ENCODE data around the gene INAVA. TPM values are rescaled to one million over a fixed set of nuclear protein-coding genes. Genes with fewer than 3 reads are reported as not detected.

Gene INAVA, protein sequence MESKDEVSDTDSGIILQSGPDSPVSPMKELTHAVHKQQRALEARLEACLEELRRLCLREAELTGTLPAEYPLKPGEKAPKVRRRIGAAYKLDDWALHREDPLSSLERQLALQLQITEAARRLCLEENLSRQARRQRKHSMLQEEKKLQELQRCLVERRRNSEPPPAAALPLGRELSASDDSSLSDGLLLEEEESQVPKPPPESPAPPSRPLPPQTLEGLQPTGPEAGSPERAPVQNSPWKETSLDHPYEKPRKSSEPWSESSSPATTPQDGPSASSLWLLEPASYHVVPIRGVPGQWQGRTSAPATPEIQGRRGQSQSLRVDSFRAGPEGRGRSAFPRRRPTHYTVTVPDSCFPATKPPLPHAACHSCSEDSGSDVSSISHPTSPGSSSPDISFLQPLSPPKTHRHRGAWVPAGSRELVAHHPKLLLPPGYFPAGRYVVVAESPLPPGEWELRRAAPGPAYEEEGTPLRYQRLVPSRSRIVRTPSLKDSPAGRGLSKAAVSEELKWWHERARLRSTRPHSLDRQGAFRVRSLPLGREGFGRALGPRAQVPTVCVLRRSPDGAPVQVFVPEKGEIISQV
- total RNA-seq: not detected in 2 replicates

GRCh38 chr1:200894712-200895442 lies at the start of gene INAVA:
TSS of gene INAVA (plus strand) at chr1:200894900. CDS start at chr1:200898401, 3,501 bp downstream.
- Mint-ChIP-seq H3K4me3 (no peak within 1 kb of the TSS), H3K27ac (no peak within 1 kb of the TSS), H3K9me3 (no peaks in the 10 kb centered on the region), H3K4me1 (peaks cover 11% of the 10 kb centered on the region), H3K27me3 (peaks cover 61% of the 10 kb centered on the region), H3K36me3 (ENCODE audit: low read depth) (no peaks in the 10 kb centered on the region)
- no peak for DNase-seq
- intact Hi-C loops (cut with micrococcal nuclease): no loop called here

GRCh38 chr1:200845360-200845759 lies 49.3 kb upstream of the INAVA start:
- no peaks in the 10 kb centered on the region for H3K36me3 Mint-ChIP-seq (ENCODE audit: low read depth)
- intact Hi-C loops (cut with micrococcal nuclease): no loop called here
- no peak overlapping the region for H3K27ac Mint-ChIP-seq

DNA sequence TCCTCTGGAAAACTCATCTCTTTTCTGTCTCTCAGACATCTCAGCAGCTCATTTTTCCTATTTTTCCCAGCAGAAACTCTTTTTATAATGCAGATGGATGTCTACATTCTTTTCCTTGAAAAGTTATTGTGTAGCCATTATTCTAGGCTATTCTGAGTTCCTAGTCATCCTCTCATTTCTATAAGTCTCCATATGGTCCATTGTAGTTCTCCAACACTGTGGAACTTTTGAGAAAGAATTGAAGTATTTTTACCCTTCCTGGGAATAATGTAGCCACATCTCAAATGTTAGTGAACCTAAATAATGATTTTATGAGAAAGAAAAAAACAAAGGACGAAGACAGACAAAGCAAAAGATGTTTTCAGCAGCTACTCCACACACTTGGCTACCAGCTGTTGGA lies 48.3 kb upstream of the INAVA start:
- Mint-ChIP-seq H3K4me3 (no peak overlapping the region), H3K27ac (no peak overlapping the region), H3K4me1 (no peaks in the 10 kb centered on the region), H3K9me3 (no peaks in the 10 kb centered on the region), H3K27me3 (peaks cover 21% of the 10 kb centered on the region), H3K36me3 (ENCODE audit: low read depth) (no peaks in the 10 kb centered on the region)
- intact Hi-C loops (cut with micrococcal nuclease): no loop called here
- no peak for DNase-seq

More at GRCh38 chr1:200845360-200845759, 49.3 kb upstream of the INAVA start:
- Mint-ChIP-seq H3K4me3 (no peak overlapping the region), H3K9me3 (no peaks in the 10 kb centered on the region), H3K4me1 (no peaks in the 10 kb centered on the region), H3K27me3 (peaks cover 16% of the 10 kb centered on the region)
- no peak for DNase-seq

DNA sequence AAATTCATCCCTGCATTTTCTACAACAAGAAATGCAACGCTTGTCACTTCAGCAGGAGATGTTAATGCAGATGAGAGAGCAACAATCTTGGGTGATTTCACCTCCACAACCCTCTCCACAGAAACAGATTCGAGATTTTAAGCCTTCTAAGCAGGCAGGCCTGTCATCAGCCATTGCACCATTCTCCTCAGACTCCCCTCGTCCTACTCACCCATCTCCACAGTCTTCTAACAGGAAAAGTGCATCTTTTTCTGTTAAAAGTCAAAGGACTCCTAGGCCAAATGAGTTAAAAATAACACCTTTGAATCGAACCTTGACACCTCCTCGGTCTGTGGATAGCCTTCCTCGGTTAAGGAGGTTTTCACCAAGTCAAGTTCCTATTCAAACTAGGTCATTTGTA lies 45.3 kb upstream of the INAVA start:
- Mint-ChIP-seq H3K4me3 (no peak overlapping the region), H3K9me3 (no peaks in the 10 kb centered on the region), H3K36me3 (ENCODE audit: low read depth) (no peaks in the 10 kb centered on the region), H3K27ac (no peak overlapping the region), H3K4me1 (no peaks in the 10 kb centered on the region), H3K27me3 (peaks cover 28% of the 10 kb centered on the region)
- intact Hi-C loops (cut with micrococcal nuclease): no loop called here
- DNase-seq: no peak

GRCh38 chr1:200850554-200850953 lies 44.1 kb upstream of the INAVA start:
- Mint-ChIP-seq H3K9me3 (no peaks in the 10 kb centered on the region), H3K36me3 (ENCODE audit: low read depth) (no peaks in the 10 kb centered on the region)
- intact Hi-C loops (cut with micrococcal nuclease): no loop called here

DNA sequence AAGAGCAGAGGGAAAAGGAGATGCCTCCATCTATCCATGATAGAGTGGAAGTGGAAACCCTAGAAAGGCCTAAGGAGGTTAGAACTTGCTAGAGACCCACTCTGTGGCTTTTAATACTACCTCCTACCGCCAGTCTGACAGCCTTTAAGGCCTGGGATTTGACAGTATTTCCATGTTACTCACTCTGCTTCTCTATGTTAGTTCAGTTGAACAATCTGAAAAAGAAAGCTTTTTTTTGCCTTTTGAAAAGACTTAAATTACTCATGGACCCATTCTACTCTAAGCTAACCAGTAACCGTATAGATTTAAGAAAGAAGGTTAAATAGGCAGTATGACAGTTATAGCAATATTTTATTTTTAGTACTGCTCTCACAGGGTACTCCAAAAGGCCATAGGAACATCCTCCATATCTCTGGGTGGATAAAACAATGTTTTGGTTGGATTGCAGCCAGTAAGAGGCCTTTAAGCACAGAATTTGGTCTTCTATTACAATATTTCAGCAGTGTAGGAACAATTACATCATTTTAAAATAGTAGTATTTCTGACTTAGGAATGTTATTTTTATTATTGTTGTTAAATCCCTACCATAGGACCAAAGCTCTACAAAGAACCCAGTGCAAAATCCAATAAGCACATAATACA lies 37.9 kb upstream of the INAVA start:
- Mint-ChIP-seq H3K27me3 (peaks cover 12% of the 10 kb centered on the region), H3K27ac (no peak overlapping the region), H3K36me3 (ENCODE audit: low read depth) (no peaks in the 10 kb centered on the region), H3K4me1 (no peaks in the 10 kb centered on the region), H3K9me3 (no peaks in the 10 kb centered on the region), H3K4me3 (no peak overlapping the region)
- no peak for DNase-seq
- intact Hi-C loops (cut with micrococcal nuclease): no loop called here

More at GRCh38 chr1:200850554-200850953, 44.1 kb upstream of the INAVA start:
- Mint-ChIP-seq H3K27me3 (peaks cover 28% of the 10 kb centered on the region), H3K27ac (no peak overlapping the region), H3K4me3 (no peak overlapping the region), H3K4me1 (no peaks in the 10 kb centered on the region)
- DNase-seq: no peak

DNA sequence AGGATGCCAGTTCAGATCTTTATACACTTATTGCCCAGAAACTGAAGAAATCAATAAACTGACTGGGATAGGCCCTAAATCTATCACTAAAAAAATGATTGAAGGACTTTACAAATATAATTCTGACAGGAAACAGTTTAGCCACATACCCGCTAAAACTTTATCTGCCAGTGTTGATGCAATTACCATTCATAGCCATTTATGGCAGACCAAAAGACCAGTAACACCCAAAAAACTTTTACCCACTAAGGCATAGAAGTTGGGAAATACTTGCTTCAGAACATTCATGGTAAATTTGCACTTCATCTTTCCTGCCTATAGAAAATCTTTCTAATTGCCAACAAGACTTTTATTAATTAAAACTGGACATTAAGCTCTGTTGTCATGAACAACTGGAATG lies 36.9 kb upstream of the INAVA start:
- peaks cover 5% of the 10 kb centered on the region for H3K4me1 Mint-ChIP-seq
- no peak overlapping the region for H3K4me3 Mint-ChIP-seq
- no peak for DNase-seq
- no peak overlapping the region for H3K27ac Mint-ChIP-seq
- intact Hi-C loops (cut with micrococcal nuclease): no loop called here
- no peaks in the 10 kb centered on the region for H3K36me3 Mint-ChIP-seq (ENCODE audit: low read depth)
- peaks cover 13% of the 10 kb centered on the region for H3K27me3 Mint-ChIP-seq
- no peaks in the 10 kb centered on the region for H3K9me3 Mint-ChIP-seq

- intact Hi-C loops (cut with micrococcal nuclease): no loop called here
- H3K9me3 Mint-ChIP-seq: no peaks in the 10 kb centered on the region
- H3K27ac Mint-ChIP-seq: peak overlapping the region; percentile 15
- no peaks in the 10 kb centered on the region for H3K36me3 Mint-ChIP-seq (ENCODE audit: low read depth)
- H3K4me3 Mint-ChIP-seq: no peak overlapping the region
- peaks cover 18% of the 10 kb centered on the region for H3K27me3 Mint-ChIP-seq
- DNase-seq: no peak
- peaks cover 14% of the 10 kb centered on the region for H3K4me1 Mint-ChIP-seq
Observed at GRCh38 chr1:200861937-200862647, 32.6 kb upstream of the INAVA start.

GRCh38 chr1:200862713-200863415 lies 31.8 kb upstream of the INAVA start:
- Mint-ChIP-seq H3K27me3 (peaks cover 24% of the 10 kb centered on the region), H3K27ac (no peak overlapping the region), H3K4me3 (no peak overlapping the region), H3K36me3 (ENCODE audit: low read depth) (no peaks in the 10 kb centered on the region), H3K4me1 (peaks cover 15% of the 10 kb centered on the region), H3K9me3 (no peaks in the 10 kb centered on the region)
- DNase-seq: no peak
- intact Hi-C loops (cut with micrococcal nuclease): no loop called here

- Mint-ChIP-seq H3K27me3 (peaks cover 33% of the 10 kb centered on the region), H3K4me3 (no peak overlapping the region), H3K9me3 (no peaks in the 10 kb centered on the region), H3K4me1 (peaks cover 18% of the 10 kb centered on the region), H3K36me3 (ENCODE audit: low read depth) (no peaks in the 10 kb centered on the region), H3K27ac (no peak overlapping the region)
- no peak for DNase-seq
- intact Hi-C loops (cut with micrococcal nuclease): loop anchor here (1.0 to 5.0 kb wide), 3 partner anchors 23 to 239 kb away; no protein-coding TSS in a partner anchor
Observed at GRCh38 chr1:200866116-200866515, 28.6 kb upstream of the INAVA start.

DNA sequence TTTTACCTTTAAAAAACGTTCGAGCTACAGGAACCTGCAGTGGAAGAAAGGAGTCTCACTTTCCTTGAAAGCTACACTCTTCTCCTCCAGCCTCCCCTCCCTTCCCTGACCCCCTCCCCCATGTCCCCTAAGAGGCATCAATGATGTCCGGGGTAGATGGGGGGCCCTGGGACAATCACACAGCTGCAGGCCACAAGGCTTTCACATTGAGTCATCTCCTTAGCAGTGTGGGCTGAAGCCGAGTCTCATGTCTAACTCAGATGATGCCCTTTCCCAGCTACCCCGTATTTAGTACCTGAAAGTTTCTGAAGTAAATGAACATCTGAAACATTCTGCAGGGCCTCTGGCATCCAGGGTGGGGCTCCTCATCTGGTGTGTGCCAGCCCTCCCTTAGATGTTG lies 28.2 kb upstream of the INAVA start:
- H3K4me3 Mint-ChIP-seq: no peak overlapping the region
- peak; percentile 73 for DNase-seq
- H3K27me3 Mint-ChIP-seq: peaks cover 37% of the 10 kb centered on the region
- peaks cover 18% of the 10 kb centered on the region for H3K4me1 Mint-ChIP-seq
- no peaks in the 10 kb centered on the region for H3K36me3 Mint-ChIP-seq (ENCODE audit: low read depth)
- intact Hi-C loops (cut with micrococcal nuclease): loop anchor here (1.0 to 5.0 kb wide), 3 partner anchors 23 to 239 kb away; no protein-coding TSS in a partner anchor
- H3K27ac Mint-ChIP-seq: no peak overlapping the region
- no peaks in the 10 kb centered on the region for H3K9me3 Mint-ChIP-seq

DNA sequence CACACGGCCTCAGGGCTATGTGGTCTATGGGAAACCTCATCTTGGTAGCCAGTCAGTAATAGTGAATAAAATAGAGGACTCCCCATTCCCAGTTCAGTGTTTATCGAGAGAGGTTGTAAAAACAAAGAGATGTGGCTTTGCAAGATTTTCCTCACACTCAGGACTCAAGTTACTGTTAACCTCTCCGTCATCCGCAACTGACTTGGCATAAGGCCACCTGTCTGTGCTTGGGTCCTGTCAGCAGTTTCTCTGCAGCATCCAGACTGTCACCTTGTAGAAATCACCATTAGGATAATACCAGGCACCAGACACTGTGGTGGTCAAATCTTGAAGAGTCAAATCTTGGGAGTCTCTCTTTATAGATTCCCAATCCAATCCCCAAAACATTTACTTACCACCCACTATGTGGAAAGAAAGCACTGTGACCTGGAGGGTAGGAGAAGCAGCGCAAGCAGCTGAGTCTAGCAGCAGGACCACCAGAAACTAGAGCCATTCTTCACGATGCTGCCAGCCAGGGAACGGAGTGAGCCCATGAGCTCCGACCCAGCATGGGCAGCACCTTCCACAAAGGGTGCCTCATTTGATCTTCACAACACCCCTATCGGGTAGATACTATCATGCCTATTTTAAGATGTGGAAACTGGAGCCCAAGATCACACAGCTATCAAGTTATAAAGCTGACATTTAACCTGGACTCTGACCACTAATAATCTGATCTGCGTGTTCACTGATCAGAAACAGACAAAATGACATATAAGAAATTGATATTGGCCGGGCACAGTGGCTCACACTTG lies 27.5 kb upstream of the INAVA start:
- H3K36me3 Mint-ChIP-seq (ENCODE audit: low read depth): no peaks in the 10 kb centered on the region
- intact Hi-C loops (cut with micrococcal nuclease): loop anchor here (5.0 kb wide), 2 partner anchors 40 to 240 kb away; no protein-coding TSS in a partner anchor

More for the DNA sequence above, 27.5 kb upstream of the INAVA start:
- H3K4me1 Mint-ChIP-seq: peaks cover 15% of the 10 kb centered on the region
- no peak overlapping the region for H3K27ac Mint-ChIP-seq
- no peak overlapping the region for H3K4me3 Mint-ChIP-seq
- peaks cover 41% of the 10 kb centered on the region for H3K27me3 Mint-ChIP-seq
- no peaks in the 10 kb centered on the region for H3K9me3 Mint-ChIP-seq
- peak; percentile 45 for DNase-seq

Data from activated CD4-positive, alpha-beta T cell treated with anti-CD3 and anti-CD28 coated beads, Interleukin-2, amount 10 ng/mL, durations not matched to agents 24 days and 14 days (primary cell).